A549 (cell line): Measurements from ENCODE around the gene GSDMA. TPM values are rescaled to one million over a fixed set of nuclear protein-coding genes. Genes with fewer than 3 reads are reported as not detected.

Source experiments
- ATAC-seq, 2 experiments: fragments of 200-7000 bp in 1 of 2; fragments of >200 bp in 1 of 2; cut with Nextera tagmentation in 1 of 2; cut with Tn5 transposase in 1 of 2; 3 replicates each; pipeline versions ENCODE4 v1.8.0 to v1.9.1; 2018 to 2020; ENCODE audit warnings: mild to moderate bottlenecking in 1 of 2, moderate library complexity in 1 of 2
- CTCF ChIA-PET: fragments of 300-600 bp; sonication (Branson Sonifier 250); formaldehyde crosslinking; extraction: SDS; loops from one replicate; lab custom pipeline; 2021; ENCODE audit warnings: antibody characterized with exemption, inconsistent platforms; lab: Yijun Ruan, JAX
- POLR2A ChIA-PET: fragments of 350-600 bp; formaldehyde crosslinking; extraction: SDS; loops from one replicate; lab custom pipeline; 2021; ENCODE audit warnings: antibody characterized with exemption, inconsistent platforms; lab: Yijun Ruan, JAX
- DNase-seq, 2 experiments: peaks; one replicate each; pipeline versions ENCODE4 v3.0.0 to v3.0.0-alpha.2; 2011 to 2016; ENCODE audit warnings: low read depth in 1 of 2, low spot score in 1 of 2
- FAIRE-seq: peaks from 2 replicates; lab custom pipeline; 2011; peaks lifted over from hg19 to GRCh38; lab: Jason Lieb, UNC
- H3K27ac ChIP-seq, 2 experiments: fragments of >200 bp; sonication (Bioruptor Twin); formaldehyde crosslinking; 3 replicates each; pipeline ENCODE4 v1.5.1; 2016 to 2017
- H3K4me1 ChIP-seq: fragments of >200 bp; sonication (Bioruptor Twin); formaldehyde crosslinking; 3 replicates; pipeline ENCODE4 v1.6.1; 2016
- H3K4me2 ChIP-seq: fragments of >200 bp; sonication (Bioruptor Twin); formaldehyde crosslinking; 3 replicates; pipeline ENCODE4 v1.6.1; 2016
- H3K4me3 ChIP-seq: fragments of >200 bp; sonication (Bioruptor Twin); formaldehyde crosslinking; 3 replicates; pipeline ENCODE4 v1.5.1; 2016
- H3K9me3 ChIP-seq: fragments of >200 bp; sonication (Bioruptor Twin); formaldehyde crosslinking; 3 replicates; pipeline ENCODE4 v1.6.1; 2016
- HDAC2 ChIP-seq: fragments of 200-600 bp; sonication (generic); IDR thresholded peaks from 2 replicates; pipeline ENCODE4 v1.6.1; 2016
- HEYL ChIP-seq: fragments of 250-450 bp; sonication (Bioruptor Pico); IDR thresholded peaks from 2 replicates; pipeline ENCODE4 v1.8.0; 2021; ENCODE audit warnings: mild to moderate bottlenecking, moderate library complexity
- JUNB ChIP-seq: fragments of >200 bp; sonication (Bioruptor Twin); formaldehyde crosslinking; IDR thresholded peaks from 2 replicates; pipeline ENCODE4 v1.6.1; 2016
- MAFK ChIP-seq: fragments of 450-650 bp; IDR thresholded peaks from 2 replicates; pipeline ENCODE4 v1.6.1; 2014; ENCODE audit not compliant: partially characterized antibody
- MYC ChIP-seq: IDR thresholded peaks from 2 replicates; pipeline ENCODE4 v1.6.1; 2012; ENCODE audit warnings: mild to moderate bottlenecking, inconsistent platforms, low read length, improper control_type of control experiment, borderline replicate concordance
- NR3C1 ChIP-seq: fragments of >200 bp; sonication (Bioruptor Twin); formaldehyde crosslinking; IDR thresholded peaks from 3 replicates; pipeline ENCODE4 v1.6.1; 2017
- PHF8 ChIP-seq: fragments of 200-600 bp; sonication (generic); IDR thresholded peaks from 2 replicates; pipeline ENCODE4 v1.6.1; 2016; ENCODE audit warnings: low read depth, mild to moderate bottlenecking, antibody characterized with exemption, moderate library complexity, borderline replicate concordance
- RCOR1 ChIP-seq: fragments of 150-350 bp; IDR thresholded peaks from 2 replicates; pipeline ENCODE4 v1.6.1; 2014; ENCODE audit warnings: antibody characterized with exemption, low read length, low read depth
- RFX5 ChIP-seq: fragments of 450-650 bp; IDR thresholded peaks from 2 replicates; pipeline ENCODE4 v1.7.1; 2014; ENCODE audit warnings: antibody characterized with exemption, mild to moderate bottlenecking, moderate library complexity
- TFCP2L1 ChIP-seq: fragments of 250-450 bp; sonication (Bioruptor Pico); IDR thresholded peaks from 2 replicates; pipeline ENCODE4 v1.5.0; 2021; ENCODE audit warnings: mild to moderate bottlenecking
- ZC3H11A ChIP-seq: fragments of 450-650 bp; IDR thresholded peaks from 2 replicates; pipeline ENCODE4 v1.6.1; 2014; ENCODE audit warnings: antibody characterized with exemption, mild to moderate bottlenecking
- WGBS: methylation state at CpG from one replicate; pipeline ENCODE4 v1.1.6; 2017; ENCODE audit errors: missing lambda C conversion rate; 5-methylcytosine and 5-hydroxymethylcytosine counted together
- polyA plus RNA-seq, 4 experiments: library from polyadenylated mRNA; depleted of rRNA in 3 of 4; stranded (reverse); fragments of >200 nt; fragmentation: RNase III in 1 of 4; extraction: RNeasy Plus Mini Kit Qiagen cat#74134 plus additional on column Dnase treatment in 1 of 4; gene quantifications; 2 replicates in 3 of 4; 3 replicates in 1 of 4; pipeline ENCODE4 v1.2.3, GENCODE V29; 2011 to 2017
- TF ChIP-seq, protein P1 (sequence below): IDR thresholded peaks from 2 replicates; pipeline ENCODE4 v1.6.1; 2012
- TF ChIP-seq, protein P2 (sequence below): fragments of 200-600 bp; sonication (generic); IDR thresholded peaks from 2 replicates; pipeline ENCODE4 v1.6.1; 2016; ENCODE audit warnings: antibody characterized with exemption, mild to moderate bottlenecking, moderate library complexity
- TF ChIP-seq, protein P3 (sequence below): fragments of 250-450 bp; sonication (Bioruptor Pico); IDR thresholded peaks from 2 replicates; pipeline ENCODE4 v1.5.0; 2020; ENCODE audit warnings: low read depth, mild to moderate bottlenecking, moderate library complexity

GSDMA gene
- polyA plus RNA-seq, 2 of the 4 experiments (the other 2 are of a cell fraction), result not detected

DNA sequence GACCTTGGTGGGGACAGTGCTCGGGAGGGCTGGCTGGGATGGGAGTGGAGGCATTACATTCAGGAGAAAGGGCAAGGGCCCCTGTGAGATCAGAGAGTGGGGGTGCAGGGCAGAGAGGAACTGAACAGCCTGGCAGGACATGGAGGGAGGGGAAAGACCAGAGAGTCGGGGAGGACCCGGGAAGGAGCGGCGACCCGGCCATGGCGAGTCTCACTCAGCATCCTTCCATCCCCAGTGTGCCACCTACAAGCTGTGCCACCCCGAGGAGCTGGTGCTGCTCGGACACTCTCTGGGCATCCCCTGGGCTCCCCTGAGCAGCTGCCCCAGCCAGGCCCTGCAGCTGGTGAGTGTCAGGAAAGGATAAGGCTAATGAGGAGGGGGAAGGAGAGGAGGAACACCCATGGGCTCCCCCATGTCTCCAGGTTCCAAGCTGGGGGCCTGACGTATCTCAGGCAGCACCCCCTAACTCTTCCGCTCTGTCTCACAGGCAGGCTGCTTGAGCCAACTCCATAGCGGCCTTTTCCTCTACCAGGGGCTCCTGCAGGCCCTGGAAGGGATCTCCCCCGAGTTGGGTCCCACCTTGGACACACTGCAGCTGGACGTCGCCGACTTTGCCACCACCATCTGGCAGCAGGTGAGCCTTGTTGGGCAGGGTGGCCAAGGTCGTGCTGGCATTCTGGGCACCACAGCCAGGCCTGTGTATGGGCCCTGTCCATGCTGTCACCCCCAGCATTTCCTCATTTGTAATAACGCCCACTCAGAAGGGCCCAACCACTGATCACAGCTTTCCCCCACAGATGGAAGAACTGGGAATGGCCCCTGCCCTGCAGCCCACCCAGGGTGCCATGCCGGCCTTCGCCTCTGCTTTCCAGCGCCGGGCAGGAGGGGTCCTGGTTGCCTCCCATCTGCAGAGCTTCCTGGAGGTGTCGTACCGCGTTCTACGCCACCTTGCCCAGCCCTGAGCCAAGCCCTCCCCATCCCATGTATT lies 53.5 kb downstream of the GSDMA start:
- Histone ChIP-seq H3K27ac (peak overlapping the region in 1 of 2 experiments; percentile 2; a peak in 2 of 6 replicates), H3K9me3 (no peaks in the 10 kb centered on the region), H3K4me2 (no peak overlapping the region), H3K4me3 (no peak overlapping the region), H3K4me1 (peaks cover 25% of the 10 kb centered on the region)
- no peak for ATAC-seq
- 84% methylated on average over 26 of the region's 26 CpGs for WGBS
- ChIA-PET CTCF (interaction anchor here (0.6 to 24.9 kb wide), 28 partner anchors 10 to 338 kb away, joined by 3 to 625 read pairs (median 4); partner anchors contain the start of gene PSMD3), POLR2A (interaction anchor here (1.6 kb wide), 1 partner anchor 9 kb away, joined by 3 read pairs; no protein-coding TSS in a partner anchor)
- no peak for FAIRE-seq
- DNase-seq, result no peak
- TF ChIP-seq TFCP2L1 (CRISPR knock-in tag) (no peak), RFX5 (no peak), NR3C1 (no peak), ZC3H11A (no peak), PHF8 (no peak), MAFK (no peak), HEYL (no peak), HDAC2 (no peak)

DNA sequence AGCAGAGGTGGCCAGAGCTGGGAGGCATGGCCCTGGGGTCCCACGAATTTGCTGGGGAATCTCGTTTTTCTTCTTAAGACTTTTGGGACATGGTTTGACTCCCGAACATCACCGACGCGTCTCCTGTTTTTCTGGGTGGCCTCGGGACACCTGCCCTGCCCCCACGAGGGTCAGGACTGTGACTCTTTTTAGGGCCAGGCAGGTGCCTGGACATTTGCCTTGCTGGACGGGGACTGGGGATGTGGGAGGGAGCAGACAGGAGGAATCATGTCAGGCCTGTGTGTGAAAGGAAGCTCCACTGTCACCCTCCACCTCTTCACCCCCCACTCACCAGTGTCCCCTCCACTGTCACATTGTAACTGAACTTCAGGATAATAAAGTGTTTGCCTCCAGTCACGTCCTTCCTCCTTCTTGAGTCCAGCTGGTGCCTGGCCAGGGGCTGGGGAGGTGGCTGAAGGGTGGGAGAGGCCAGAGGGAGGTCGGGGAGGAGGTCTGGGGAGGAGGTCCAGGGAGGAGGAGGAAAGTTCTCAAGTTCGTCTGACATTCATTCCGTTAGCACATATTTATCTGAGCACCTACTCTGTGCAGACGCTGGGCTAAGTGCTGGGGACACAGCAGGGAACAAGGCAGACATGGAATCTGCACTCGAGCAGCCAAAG lies 54.7 kb downstream of the GSDMA start:
- no peak for ATAC-seq

More for the DNA sequence above, 54.7 kb downstream of the GSDMA start:
- CTCF ChIA-PET, result interaction anchor here (1.1 to 24.9 kb wide), 12 partner anchors 12 to 185 kb away, joined by 3 to 625 read pairs (median 70); partner anchors contain the start of gene PSMD3
- WGBS, result 58% methylated on average over 15 of the region's 15 CpGs
- DNase-seq, result no peak
- peaks cover 38% of the 10 kb centered on the region for H3K4me1 ChIP-seq
- POLR2A ChIA-PET, result interaction anchor here (0.6 to 1.6 kb wide), 2 partner anchors 10 to 34 kb away, joined by 3 read pairs; no protein-coding TSS in a partner anchor
- H3K9me3 ChIP-seq, result no peaks in the 10 kb centered on the region
- peak overlapping the region in 1 of 2 experiments; percentile 13; a peak in 1 of 6 replicates for H3K27ac ChIP-seq
- FAIRE-seq, result no peak
- H3K4me3 ChIP-seq, result no peak overlapping the region
- H3K4me2 ChIP-seq, result no peak overlapping the region
- no peak for TF ChIP-seq JUNB
- TF ChIP-seq, protein P1, sequence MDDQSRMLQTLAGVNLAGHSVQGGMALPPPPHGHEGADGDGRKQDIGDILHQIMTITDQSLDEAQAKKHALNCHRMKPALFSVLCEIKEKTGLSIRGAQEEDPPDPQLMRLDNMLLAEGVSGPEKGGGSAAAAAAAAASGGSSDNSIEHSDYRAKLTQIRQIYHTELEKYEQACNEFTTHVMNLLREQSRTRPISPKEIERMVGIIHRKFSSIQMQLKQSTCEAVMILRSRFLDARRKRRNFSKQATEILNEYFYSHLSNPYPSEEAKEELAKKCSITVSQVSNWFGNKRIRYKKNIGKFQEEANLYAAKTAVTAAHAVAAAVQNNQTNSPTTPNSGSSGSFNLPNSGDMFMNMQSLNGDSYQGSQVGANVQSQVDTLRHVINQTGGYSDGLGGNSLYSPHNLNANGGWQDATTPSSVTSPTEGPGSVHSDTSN, result no peak
- TF ChIP-seq, protein P2, sequence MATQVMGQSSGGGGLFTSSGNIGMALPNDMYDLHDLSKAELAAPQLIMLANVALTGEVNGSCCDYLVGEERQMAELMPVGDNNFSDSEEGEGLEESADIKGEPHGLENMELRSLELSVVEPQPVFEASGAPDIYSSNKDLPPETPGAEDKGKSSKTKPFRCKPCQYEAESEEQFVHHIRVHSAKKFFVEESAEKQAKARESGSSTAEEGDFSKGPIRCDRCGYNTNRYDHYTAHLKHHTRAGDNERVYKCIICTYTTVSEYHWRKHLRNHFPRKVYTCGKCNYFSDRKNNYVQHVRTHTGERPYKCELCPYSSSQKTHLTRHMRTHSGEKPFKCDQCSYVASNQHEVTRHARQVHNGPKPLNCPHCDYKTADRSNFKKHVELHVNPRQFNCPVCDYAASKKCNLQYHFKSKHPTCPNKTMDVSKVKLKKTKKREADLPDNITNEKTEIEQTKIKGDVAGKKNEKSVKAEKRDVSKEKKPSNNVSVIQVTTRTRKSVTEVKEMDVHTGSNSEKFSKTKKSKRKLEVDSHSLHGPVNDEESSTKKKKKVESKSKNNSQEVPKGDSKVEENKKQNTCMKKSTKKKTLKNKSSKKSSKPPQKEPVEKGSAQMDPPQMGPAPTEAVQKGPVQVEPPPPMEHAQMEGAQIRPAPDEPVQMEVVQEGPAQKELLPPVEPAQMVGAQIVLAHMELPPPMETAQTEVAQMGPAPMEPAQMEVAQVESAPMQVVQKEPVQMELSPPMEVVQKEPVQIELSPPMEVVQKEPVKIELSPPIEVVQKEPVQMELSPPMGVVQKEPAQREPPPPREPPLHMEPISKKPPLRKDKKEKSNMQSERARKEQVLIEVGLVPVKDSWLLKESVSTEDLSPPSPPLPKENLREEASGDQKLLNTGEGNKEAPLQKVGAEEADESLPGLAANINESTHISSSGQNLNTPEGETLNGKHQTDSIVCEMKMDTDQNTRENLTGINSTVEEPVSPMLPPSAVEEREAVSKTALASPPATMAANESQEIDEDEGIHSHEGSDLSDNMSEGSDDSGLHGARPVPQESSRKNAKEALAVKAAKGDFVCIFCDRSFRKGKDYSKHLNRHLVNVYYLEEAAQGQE, result no peak
- TF ChIP-seq RCOR1, result no peak
- no peak for TF ChIP-seq MYC
- TF ChIP-seq, protein P3, sequence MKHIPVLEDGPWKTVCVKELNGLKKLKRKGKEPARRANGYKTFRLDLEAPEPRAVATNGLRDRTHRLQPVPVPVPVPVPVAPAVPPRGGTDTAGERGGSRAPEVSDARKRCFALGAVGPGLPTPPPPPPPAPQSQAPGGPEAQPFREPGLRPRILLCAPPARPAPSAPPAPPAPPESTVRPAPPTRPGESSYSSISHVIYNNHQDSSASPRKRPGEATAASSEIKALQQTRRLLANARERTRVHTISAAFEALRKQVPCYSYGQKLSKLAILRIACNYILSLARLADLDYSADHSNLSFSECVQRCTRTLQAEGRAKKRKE, result no peak
